DMS53 (cell line): ENCODE measurements around the gene UBE2L5.

Experiments
- DNase-seq: peaks from one replicate; lab custom pipeline; 2025; lab: John Stamatoyannopoulos, UW

UBE2L5 gene

DNA sequence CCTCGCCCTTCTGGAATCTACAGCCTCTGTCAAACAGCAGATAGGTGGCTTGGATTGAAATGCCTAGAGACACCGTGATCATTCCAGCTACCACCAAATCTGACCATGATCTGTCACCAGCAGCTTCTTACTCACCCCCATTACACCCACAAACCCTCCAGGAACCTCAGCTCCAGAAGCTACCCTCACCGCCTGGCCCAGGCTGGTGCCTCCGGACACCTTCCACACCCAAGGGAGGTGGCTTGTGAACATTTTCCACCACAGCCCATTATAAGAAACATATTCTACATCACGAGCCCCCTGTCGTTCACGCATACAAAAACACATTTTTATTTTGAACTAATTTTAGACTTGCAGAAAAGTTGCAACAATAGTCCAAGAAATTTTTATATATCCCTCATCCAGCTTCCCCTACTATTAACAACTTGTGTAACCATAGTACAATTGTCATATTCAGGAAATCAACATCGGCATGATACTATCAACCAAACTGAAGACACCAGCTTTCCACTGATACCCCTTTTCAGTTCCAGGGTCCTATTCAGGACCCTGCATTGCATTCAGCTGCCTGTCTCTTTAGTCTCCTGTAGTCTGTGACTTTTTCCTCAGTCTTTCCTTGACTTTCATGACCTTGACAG, 15.4 kb upstream of the UBE2L5 start:
- DNase-seq = no peak

- DNase-seq = peak; percentile 98
These were observed 13.8 kb upstream of the UBE2L5 start for GRCh38 chr13:30408319-30409101.

DNA sequence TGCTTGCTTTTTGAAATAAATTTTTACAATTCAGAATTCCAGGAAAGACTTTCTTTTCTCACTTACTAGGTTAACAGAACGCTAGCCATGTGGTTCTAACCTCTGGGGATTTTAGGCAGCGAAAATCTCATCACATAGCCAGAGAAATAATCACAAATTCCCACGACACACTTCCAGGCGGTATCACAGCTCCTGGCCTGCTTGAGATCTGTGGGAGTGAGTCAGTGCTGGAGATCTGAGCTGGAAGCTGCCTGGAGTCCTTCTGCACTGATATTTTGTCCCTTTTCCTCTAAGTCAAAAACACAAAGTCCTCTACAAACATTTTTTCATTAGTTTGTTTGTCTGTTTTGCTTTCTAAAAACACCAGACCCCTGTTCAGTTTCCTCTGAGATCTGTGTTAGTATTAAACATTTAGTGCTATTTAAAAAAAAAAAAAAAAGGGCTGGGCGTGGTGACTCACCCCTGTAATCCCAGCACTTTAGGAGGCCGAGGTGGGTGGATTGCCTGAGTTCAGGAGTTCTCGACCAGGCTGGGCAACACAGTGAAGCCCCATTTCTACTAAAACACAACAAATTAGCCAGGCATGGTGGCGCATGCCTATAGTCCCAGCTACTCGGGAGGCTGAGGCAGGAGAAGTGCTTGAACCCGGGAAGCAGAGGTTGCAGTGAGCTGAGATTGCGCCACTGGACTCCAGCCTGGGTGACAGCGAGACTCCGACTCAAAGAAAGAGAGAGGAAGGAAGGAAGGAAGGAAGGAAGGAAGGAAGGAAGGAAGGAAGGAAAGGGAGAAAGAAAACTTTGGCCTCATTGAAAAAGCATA, 12.2 kb upstream of the UBE2L5 start:
- peak; percentile 17 for DNase-seq

DNA sequence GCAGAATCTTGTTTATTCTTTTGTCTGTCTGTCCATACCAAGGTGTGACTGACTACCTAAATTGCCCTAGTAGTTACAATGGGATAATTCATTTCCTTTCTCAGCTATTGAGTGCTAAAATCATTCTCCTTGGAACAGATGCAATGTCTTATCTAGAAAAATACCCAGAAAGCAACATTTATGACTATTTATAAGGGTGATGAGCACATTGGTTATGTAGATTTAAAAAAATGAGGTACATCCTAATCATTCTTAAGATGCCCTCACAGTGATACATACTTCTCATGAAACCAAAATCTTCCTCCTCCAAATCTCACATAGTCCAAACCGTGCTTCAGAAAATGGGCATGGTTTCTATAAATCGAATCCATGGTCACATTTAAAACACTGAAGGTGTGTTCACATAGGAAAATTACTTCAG, 11.6 kb upstream of the UBE2L5 start:
- no peak for DNase-seq

- DNase-seq = no peak
These were observed 9.9 kb upstream of the UBE2L5 start for GRCh38 chr13:30412346-30412745.

DNA sequence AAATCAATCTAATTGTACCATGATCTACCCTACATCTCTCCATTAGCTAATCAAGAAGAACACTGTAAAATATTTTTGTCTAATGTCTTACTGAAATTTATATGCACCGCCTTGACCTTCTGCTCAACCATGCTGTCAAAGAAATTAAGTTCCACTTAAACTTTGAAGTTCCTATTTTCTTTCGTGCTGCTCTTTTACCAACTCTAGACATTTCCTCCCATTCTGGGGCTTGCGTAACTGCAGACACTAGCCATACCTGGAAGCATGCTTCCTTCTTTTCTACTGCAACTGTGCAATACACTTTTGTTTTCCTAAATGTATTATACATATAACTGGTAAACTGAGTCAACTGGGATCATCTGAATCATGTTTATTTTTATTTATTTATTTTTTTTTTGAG, 8.5 kb upstream of the UBE2L5 start:
- DNase-seq = no peak

DNA sequence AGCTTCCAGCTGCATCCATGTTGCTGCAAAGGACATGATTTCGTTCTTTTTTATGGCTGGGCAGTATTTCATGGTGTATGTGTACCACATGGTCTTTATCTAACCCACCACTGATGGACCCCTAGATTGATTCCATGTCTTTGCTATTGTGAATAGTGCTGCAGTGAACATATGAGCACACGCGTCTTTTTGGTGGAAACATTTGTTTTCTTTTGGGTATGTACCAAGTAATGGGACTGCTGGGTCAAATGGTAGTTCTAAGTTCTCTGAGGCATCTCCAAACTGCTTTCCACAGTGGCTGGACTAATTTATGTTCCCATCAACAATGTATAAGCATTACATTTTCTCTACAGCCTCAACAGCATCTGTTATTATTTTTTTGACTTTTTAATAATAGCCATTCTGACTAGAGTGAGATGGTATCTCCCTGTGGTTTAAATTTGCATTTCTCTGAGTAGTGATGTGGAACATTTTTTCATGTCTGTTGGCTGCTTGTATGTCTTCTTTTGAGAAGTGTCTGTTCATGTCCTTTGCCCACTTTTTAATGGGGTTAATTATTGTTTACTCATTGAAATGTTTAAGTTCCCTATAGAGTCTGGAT, 6.8 kb upstream of the UBE2L5 start:
- DNase-seq = no peak

GRCh38 chr13:30416471-30416870, 5.8 kb upstream of the UBE2L5 start:
- DNase-seq = no peak

GRCh38 chr13:30418075-30418716, 4.1 kb upstream of the UBE2L5 start:
- no peak for DNase-seq

GRCh38 chr13:30418717-30419459, 3.4 kb upstream of the UBE2L5 start:
- DNase-seq = no peak

GRCh38 chr13:30421093-30422053, 920 bp upstream of the UBE2L5 start:
- peak; percentile 86 for DNase-seq

GRCh38 chr13:30423891-30424290, 1.6 kb downstream of the UBE2L5 start:
- no peak for DNase-seq

DNA sequence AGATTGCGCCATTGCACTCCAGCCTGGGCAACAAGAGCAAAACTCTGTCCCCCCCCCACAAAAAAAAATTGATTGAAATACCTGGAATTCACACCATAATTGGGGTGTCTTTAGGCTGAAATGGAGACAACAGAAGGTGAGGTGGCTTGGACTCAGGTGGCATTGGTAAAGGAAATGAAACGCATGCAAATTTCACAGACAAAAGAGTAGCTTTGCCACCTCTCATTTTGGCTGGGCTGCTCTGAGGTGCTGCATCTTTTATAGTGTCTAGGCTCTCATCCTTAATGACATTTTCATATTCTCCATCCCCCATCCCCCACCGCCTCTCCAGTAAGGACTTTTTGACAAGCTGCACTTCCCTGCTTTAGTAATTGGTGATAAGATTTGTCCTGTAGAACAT, 6.9 kb downstream of the UBE2L5 start:
- DNase-seq = no peak

GRCh38 chr13:30429721-30430694, 7.7 kb downstream of the UBE2L5 start:
- peak; percentile 39 for DNase-seq

GRCh38 chr13:30431269-30431940, 9.1 kb downstream of the UBE2L5 start:
- peak; percentile 43 for DNase-seq

DNA sequence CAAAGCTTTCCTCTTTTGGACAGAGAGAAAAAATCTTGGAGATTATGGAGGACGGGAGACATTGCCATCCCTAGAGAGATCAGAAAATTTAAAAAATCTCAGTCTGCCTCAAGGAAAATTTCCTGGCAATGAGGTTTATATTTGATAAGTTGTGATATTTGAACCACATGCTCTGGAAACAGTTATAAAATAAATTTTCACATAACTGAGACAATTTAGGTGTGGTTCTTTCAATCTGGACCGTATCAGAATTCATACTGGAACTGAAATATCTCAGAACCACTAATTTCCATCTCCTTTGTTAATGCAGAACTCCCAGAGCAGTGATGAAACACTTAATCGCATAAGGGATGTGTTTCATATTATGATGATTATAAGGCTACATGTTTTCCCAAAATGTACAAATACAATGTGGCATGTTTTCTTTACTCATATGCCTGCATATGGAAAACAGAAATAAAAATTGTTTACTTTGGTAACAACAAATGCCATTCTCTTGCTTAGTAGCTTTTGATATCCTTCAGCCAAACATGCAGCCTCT, 13.7 kb downstream of the UBE2L5 start:
- no peak for DNase-seq

- DNase-seq = no peak
These were observed 14.9 kb downstream of the UBE2L5 start for GRCh38 chr13:30437177-30437576.

GRCh38 chr13:30438286-30438685, 16.0 kb downstream of the UBE2L5 start:
- DNase-seq = no peak
